ENCODE data around the gene CCZ1B.
"Not testable (repeated sequence)": the region's sequence is repeated elsewhere in the genome, so short reads cannot be mapped to it uniquely, and the experiment has no call there.

DNA sequence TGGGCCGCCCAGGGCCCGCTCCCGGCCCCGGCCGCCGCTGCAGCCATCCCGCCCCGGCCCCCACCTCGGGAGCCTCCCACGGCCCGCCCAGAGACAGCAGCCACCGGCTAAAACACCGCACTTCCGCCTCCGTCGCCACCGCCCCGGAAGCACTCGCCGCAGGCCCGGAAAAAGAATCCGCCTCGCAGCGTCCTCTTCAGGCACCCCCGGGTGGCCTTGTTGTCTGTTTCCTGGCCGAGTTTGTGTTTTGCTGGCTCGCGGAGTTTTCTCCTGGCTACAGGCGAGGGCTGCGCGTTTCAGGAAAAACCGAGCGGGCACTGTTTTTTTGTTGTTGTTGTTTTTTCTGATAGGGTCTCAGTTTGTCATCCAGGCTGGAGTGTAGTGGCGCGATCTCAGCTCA lies at the start of gene CCZ1B:
- TF ChIP-seq, protein P1, sequence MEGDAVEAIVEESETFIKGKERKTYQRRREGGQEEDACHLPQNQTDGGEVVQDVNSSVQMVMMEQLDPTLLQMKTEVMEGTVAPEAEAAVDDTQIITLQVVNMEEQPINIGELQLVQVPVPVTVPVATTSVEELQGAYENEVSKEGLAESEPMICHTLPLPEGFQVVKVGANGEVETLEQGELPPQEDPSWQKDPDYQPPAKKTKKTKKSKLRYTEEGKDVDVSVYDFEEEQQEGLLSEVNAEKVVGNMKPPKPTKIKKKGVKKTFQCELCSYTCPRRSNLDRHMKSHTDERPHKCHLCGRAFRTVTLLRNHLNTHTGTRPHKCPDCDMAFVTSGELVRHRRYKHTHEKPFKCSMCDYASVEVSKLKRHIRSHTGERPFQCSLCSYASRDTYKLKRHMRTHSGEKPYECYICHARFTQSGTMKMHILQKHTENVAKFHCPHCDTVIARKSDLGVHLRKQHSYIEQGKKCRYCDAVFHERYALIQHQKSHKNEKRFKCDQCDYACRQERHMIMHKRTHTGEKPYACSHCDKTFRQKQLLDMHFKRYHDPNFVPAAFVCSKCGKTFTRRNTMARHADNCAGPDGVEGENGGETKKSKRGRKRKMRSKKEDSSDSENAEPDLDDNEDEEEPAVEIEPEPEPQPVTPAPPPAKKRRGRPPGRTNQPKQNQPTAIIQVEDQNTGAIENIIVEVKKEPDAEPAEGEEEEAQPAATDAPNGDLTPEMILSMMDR (IDR thresholded peaks at IDR 0.05): not testable (repeated sequence)
- TF ChIP-seq POLR2A, EP300 (IDR thresholded peaks at IDR 0.05): not testable (repeated sequence)
